IMR-90 (cell line): Measurements from ENCODE around the gene RAP1GAP2. TPM values are rescaled to one million over a fixed set of nuclear protein-coding genes. Genes with fewer than 3 reads are reported as not detected.
A peak's percentile ranks its signal among the peaks of the same experiment; 100 is the strongest.

ENCODE experiments used
- ATAC-seq: fragments of 200-7000 bp; cut with Tn5 transposase; 2 replicates; pipeline ENCODE4 v1.9.1; 2020; ENCODE audit warnings: low read depth, mild to moderate bottlenecking, moderate library complexity
- BruUV-seq: library from RNA; stranded (reverse); fragments of 400-500 nt; replicated peaks from 2 replicates; lab custom pipeline; 2021; lab: Mats Ljungman, UMichigan
- CTCF ChIA-PET: fragments of 300-600 bp; formaldehyde crosslinking; extraction: SDS; loops from one replicate; lab custom pipeline; 2021; ENCODE audit warnings: antibody characterized with exemption; lab: Yijun Ruan, JAX
- POLR2A ChIA-PET: fragments of 300-600 bp; sonication (Branson Sonifier 250); formaldehyde crosslinking; loops from one replicate; lab custom pipeline; 2022; ENCODE audit warnings: antibody characterized with exemption; ENCODE audit not compliant: unreplicated experiment; lab: Charles Lee
- DNase-seq: peaks from one replicate; pipeline ENCODE4 v3.0.0; 2013
- H2AFZ ChIP-seq: replicated peaks from 2 replicates; pipeline ENCODE3; 2013; ENCODE audit warnings: low read length, mild to moderate bottlenecking; ENCODE audit not compliant: poor library complexity
- H2AK5ac ChIP-seq: 2 replicates; pipeline ENCODE4 v1.6.1; 2013; ENCODE audit warnings: low read depth, low read length, inconsistent platforms
- H2AK9ac ChIP-seq: replicated peaks from 2 replicates; pipeline ENCODE3; 2013; ENCODE audit warnings: mild to moderate bottlenecking, low read depth, low read length, moderate library complexity; ENCODE audit not compliant: poor library complexity
- H2BK120ac ChIP-seq: 2 replicates; pipeline ENCODE4 v1.6.1; 2013; ENCODE audit warnings: low read depth, low read length, inconsistent platforms
- H2BK15ac ChIP-seq: 3 replicates; pipeline ENCODE4 v1.6.1; 2013; ENCODE audit warnings: low read depth, low read length, inconsistent platforms
- H2BK20ac ChIP-seq: 2 replicates; pipeline ENCODE4 v1.6.1; 2013; ENCODE audit warnings: low read depth, mild to moderate bottlenecking, inconsistent platforms, low read length, moderate library complexity
- H2BK5ac ChIP-seq: 2 replicates; pipeline ENCODE4 v1.6.1; 2013; ENCODE audit warnings: mild to moderate bottlenecking, low read depth, low read length, inconsistent platforms; ENCODE audit not compliant: poor library complexity, severe bottlenecking
- H3K14ac ChIP-seq: replicated peaks from 2 replicates; pipeline ENCODE4 v1.6.1; 2013; ENCODE audit warnings: low read depth, low read length, inconsistent platforms
- H3K18ac ChIP-seq: 2 replicates; pipeline ENCODE4 v1.6.1; 2013; ENCODE audit warnings: low read depth, low read length, control low read depth
- H3K23ac ChIP-seq: 2 replicates; pipeline ENCODE4 v1.6.1; 2013; ENCODE audit warnings: low read depth, low read length, inconsistent platforms
- H3K27ac ChIP-seq: 2 replicates; pipeline ENCODE4 v1.5.1; 2013; ENCODE audit warnings: mild to moderate bottlenecking, control low read depth, low read length; ENCODE audit not compliant: insufficient read depth
- H3K27me3 ChIP-seq: 2 replicates; pipeline ENCODE4 v1.6.1; 2013; ENCODE audit warnings: low read length; ENCODE audit not compliant: control insufficient read depth, insufficient read depth
- H3K36me3 ChIP-seq: 2 replicates; pipeline ENCODE4 v1.6.1; 2013; ENCODE audit warnings: low read length, mixed read lengths; ENCODE audit not compliant: control insufficient read depth, insufficient read depth
- H3K4ac ChIP-seq: 2 replicates; pipeline ENCODE4 v1.6.1; 2013; ENCODE audit warnings: low read depth, low read length, inconsistent platforms
- H3K4me1 ChIP-seq: 2 replicates; pipeline ENCODE4 v1.6.1; 2013; ENCODE audit warnings: low read length, mixed read lengths; ENCODE audit not compliant: control insufficient read depth, insufficient read depth
- H3K4me2 ChIP-seq: 2 replicates; pipeline ENCODE4 v1.6.1; 2013; ENCODE audit warnings: low read depth, mild to moderate bottlenecking, control low read depth, low read length, moderate library complexity
- H3K4me3 ChIP-seq: 2 replicates; pipeline ENCODE4 v1.5.1; 2013; ENCODE audit warnings: low read depth, mild to moderate bottlenecking, control low read depth, low read length, moderate library complexity; ENCODE audit not compliant: insufficient read depth
- H3K56ac ChIP-seq: 2 replicates; pipeline ENCODE4 v1.6.1; 2013; ENCODE audit warnings: low read length, inconsistent platforms; ENCODE audit not compliant: insufficient read depth; ENCODE audit errors: extremely low read depth
- H3K79me1 ChIP-seq, 2 experiments: 2 replicates each; pipeline ENCODE4 v1.6.1; 2013; ENCODE audit warnings: low read length in 2 of 2, inconsistent platforms in 1 of 2, low read depth in 1 of 2
- H3K9ac ChIP-seq: 2 replicates; pipeline ENCODE4 v1.6.1; 2013; ENCODE audit warnings: low read depth, low read length, control low read depth
- H3K9me1 ChIP-seq: 2 replicates; pipeline ENCODE4 v1.6.1; 2013; ENCODE audit warnings: low read length, inconsistent platforms; ENCODE audit not compliant: insufficient read depth
- H3K9me3 ChIP-seq: 2 replicates; pipeline ENCODE4 v1.6.1; 2013; ENCODE audit warnings: low read length; ENCODE audit not compliant: control insufficient read depth, insufficient read depth
- H4K20me1 ChIP-seq: 2 replicates; pipeline ENCODE4 v1.6.1; 2013; ENCODE audit warnings: low read length, inconsistent platforms; ENCODE audit not compliant: insufficient read depth
- H4K5ac ChIP-seq: 2 replicates; pipeline ENCODE4 v1.6.1; 2013; ENCODE audit warnings: mild to moderate bottlenecking, low read depth, low read length, control low read depth
- H4K8ac ChIP-seq, 2 experiments: 2 replicates each; pipeline ENCODE4 v1.6.1; 2013; ENCODE audit warnings: low read depth in 2 of 2, low read length in 2 of 2, control low read depth in 1 of 2, inconsistent platforms in 1 of 2
- H4K91ac ChIP-seq: 2 replicates; pipeline ENCODE4 v1.6.1; 2013; ENCODE audit warnings: low read depth, low read length, inconsistent platforms; ENCODE audit not compliant: insufficient read depth
- MAFK ChIP-seq: IDR thresholded peaks from 2 replicates; pipeline ENCODE4 v1.6.1; 2012; ENCODE audit warnings: low read depth, low read length, improper control_type of control experiment
- NFE2L2 ChIP-seq: fragments of 150-350 bp; IDR thresholded peaks from 2 replicates; pipeline ENCODE4 v1.6.1; 2016; ENCODE audit warnings: low read depth, mild to moderate bottlenecking, low read length
- POLR2A ChIP-seq: IDR thresholded peaks from 2 replicates; pipeline ENCODE4 v1.6.1; 2012; ENCODE audit warnings: mild to moderate bottlenecking, low read depth, low read length
- WGBS, 2 experiments: methylation state at CpG; one replicate each; pipeline versions ENCODE4 v1.1.5 to v1.1.7; 2013; ENCODE audit warnings: missing lambda C conversion rate in 2 of 2; ENCODE audit not compliant: insufficient read length in 1 of 2; ENCODE audit errors: extremely low coverage in 2 of 2; 5-methylcytosine and 5-hydroxymethylcytosine counted together
- dilution Hi-C: fragments of 300-500 bp; cut with HindIII; formaldehyde crosslinking; loops from one replicate; pipeline ENCODE4 v1.14.3; 2018; ENCODE audit warnings: low sequenced_read_pairs; ENCODE audit not compliant: unreplicated experiment
- in situ Hi-C: fragments of 300-500 bp; cut with MboI; formaldehyde crosslinking; loops from 3 replicates; pipeline ENCODE4 v1.14.3; 2019; ENCODE audit warnings: low sequenced_read_pairs, inconsistent platforms, mixed read lengths
- intact Hi-C: fragments of 100-400 bp; cut with micrococcal nuclease; formaldehyde crosslinking; loops from 2 replicates; pipeline ENCODE4 v1.10.0; 2022
- polyA plus RNA-seq, 3 experiments: library from polyadenylated mRNA; depleted of rRNA; stranded (reverse); fragments of >200 nt; gene quantifications; 2 replicates each; pipeline ENCODE4 v1.2.3, GENCODE V29; 2012; ENCODE audit warnings: low replicate concordance in 1 of 3
- total RNA-seq: library from RNA; depleted of rRNA; stranded (reverse); fragments of >200 nt; gene quantifications from 2 replicates; pipeline ENCODE4 v1.2.3, GENCODE V29; 2012

Gene RAP1GAP2
- total and polyA plus RNA-seq, 2 of the 4 experiments (the other 2 are of a cell fraction): 5.7 to 7.5 TPM

DNA sequence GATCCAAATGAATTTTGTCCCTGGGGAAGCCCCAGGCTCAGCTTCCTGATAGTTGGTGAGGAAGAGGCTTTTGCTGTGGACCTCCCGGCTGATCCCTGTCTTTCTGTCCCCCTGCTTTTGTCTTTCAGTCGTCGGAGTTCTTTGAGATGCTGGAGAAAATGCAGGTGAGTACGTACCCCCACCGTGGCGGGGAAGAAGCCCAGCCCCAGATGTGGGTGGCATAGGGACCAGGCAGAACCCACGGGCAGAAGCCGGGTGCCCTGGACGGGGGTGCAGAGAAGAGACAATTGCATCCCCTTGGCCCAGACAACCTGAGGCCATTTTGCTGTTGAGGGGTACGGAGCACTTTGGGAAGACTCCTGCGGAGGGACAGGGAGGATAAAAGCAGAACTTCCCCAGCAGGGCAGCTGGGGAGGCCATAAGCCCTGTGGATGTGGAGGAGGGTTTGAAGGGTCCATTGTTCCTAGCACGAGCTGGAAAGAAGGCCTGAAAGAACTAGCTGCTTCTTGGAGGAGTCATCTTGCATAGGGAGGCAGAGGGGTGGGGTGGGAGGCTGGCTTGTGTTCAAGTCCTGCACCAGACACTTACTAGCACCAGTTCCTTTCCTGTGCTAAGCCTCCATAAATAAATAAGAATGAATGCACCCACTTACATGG, 161.5 kb downstream of the RAP1GAP2 start:
- peak; percentile 22; the same call in 1 of the 2 replicates for ATAC-seq
- peaks cover 0 to 21% of the 10 kb centered on the region in 2 experiments; a peak in 2 of 4 replicates for H3K79me1 ChIP-seq
- peak overlapping the region; percentile 41 for H2BK5ac ChIP-seq
- no peak overlapping the region for H2AFZ ChIP-seq
- peak; percentile 74 for DNase-seq
- H3K27ac ChIP-seq: no peak overlapping the region
- no peak overlapping the region for H3K23ac ChIP-seq
- intact Hi-C loops: no loop called here
- H2AK5ac ChIP-seq: peak overlapping the region; percentile 75
- peaks cover 17% of the 10 kb centered on the region for H3K4me1 ChIP-seq
- H3K14ac ChIP-seq: peak overlapping the region; percentile 55
- no peaks in the 10 kb centered on the region for H3K36me3 ChIP-seq
- H3K18ac ChIP-seq: peak overlapping the region; percentile 72
- in situ Hi-C loops: no loop called here
- peak overlapping the region; percentile 95 for H4K5ac ChIP-seq
- peak overlapping the region; percentile 86 for H2BK120ac ChIP-seq
- peak overlapping the region; percentile 44; the same call in 1 of the 3 replicates for H2BK15ac ChIP-seq
- H3K9ac ChIP-seq: no peak overlapping the region
- no peak overlapping the region for H3K4me3 ChIP-seq
- CTCF ChIA-PET: no interaction called here
- TF ChIP-seq MAFK (no peak), NFE2L2 (no peak), POLR2A (no peak)
- no peaks in the 10 kb centered on the region for H3K27me3 ChIP-seq
- H4K91ac ChIP-seq: peak overlapping the region; percentile 78
- no TSS peak for BruUV-seq
- peak overlapping the region; percentile 71 for H2BK20ac ChIP-seq
- H4K8ac ChIP-seq: peak overlapping the region; percentile 19 to 59; a peak in 2 of 4 replicates
- POLR2A ChIA-PET: no interaction called here
- H3K9me1 ChIP-seq: peaks cover 20% of the 10 kb centered on the region
- peak overlapping the region; percentile 60 for H2AK9ac ChIP-seq
- H3K9me3 ChIP-seq: no peaks in the 10 kb centered on the region
- 92% methylated on average over 2 of the region's 12 CpGs; no CpG with 5 or more reads in 1 of the 2 experiments for WGBS, 2 experiments
- H4K20me1 ChIP-seq: 0 out of 2 replicates have a peak, but pooled peaks cover 3% of the 10 kb centered on the region
- dilution Hi-C loops: no loop called here
- no peak overlapping the region for H3K56ac ChIP-seq
- peak overlapping the region; percentile 64 for H3K4ac ChIP-seq
- H3K4me2 ChIP-seq: peak overlapping the region; percentile 21; the same call in 1 of the 2 replicates
